Prostate gland (tissue), 2 donors: Measurements from ENCODE around the gene PTPRG.

Source experiments
- CTCF ChIP-seq, 4 experiments: fragments of 200-600 bp in 2 of 4; fragments of 450-650 bp in 2 of 4; sonication (generic) in 2 of 4; IDR thresholded peaks; 1 replicate in 3 of 4; 2 replicates in 1 of 4; pipeline ENCODE4 v1.5.1; 2016 to 2019; ENCODE audit warnings: antibody characterized with exemption in 4 of 4, mild to moderate bottlenecking in 2 of 4, moderate library complexity in 2 of 4
- POLR2A ChIP-seq: fragments of 450-650 bp; IDR thresholded peaks from one replicate; pipeline ENCODE4 v1.6.1; 2016; ENCODE audit warnings: antibody characterized with exemption, mild to moderate bottlenecking

- TF ChIP-seq CTCF (IDR thresholded peaks at IDR 0.05) (no peak), POLR2A (no peak)
These were observed 463.5 kb downstream of the PTPRG start for GRCh38 chr3:62024882-62025281.
